ENCODE results near the gene NEURL3.
"Not testable (repeated sequence)": the region's sequence is repeated elsewhere in the genome, so short reads cannot be mapped to it uniquely, and the experiment has no call there.

NEURL3 gene

GRCh38 chr2:96505231-96505889 lies at the start of gene NEURL3:
Gene NEURL3 (minus strand): TSS chr2:96505357. CDS start chr2:96505286, 71 bp downstream.
- no peak within 1 kb of the TSS for H3K4me3 ChIP-seq (ENCODE audit: low read depth, low read length)

GRCh38 chr2:96554293-96555145 lies 49.4 kb upstream of the NEURL3 start:
- H3K4me3 ChIP-seq (ENCODE audit: low read depth, low read length): no peak overlapping the region

GRCh38 chr2:96553957-96554292 lies 48.8 kb upstream of the NEURL3 start:
- not testable (repeated sequence) for H3K4me3 ChIP-seq (ENCODE audit: low read depth, low read length)

GRCh38 chr2:96553176-96553956 lies 48.2 kb upstream of the NEURL3 start:
- no peak overlapping the region for H3K4me3 ChIP-seq (ENCODE audit: low read depth, low read length)

GRCh38 chr2:96552315-96553175 lies 47.4 kb upstream of the NEURL3 start:
- H3K4me3 ChIP-seq (ENCODE audit: low read depth, low read length): no peak overlapping the region

GRCh38 chr2:96551605-96552314 lies 46.6 kb upstream of the NEURL3 start:
- H3K4me3 ChIP-seq (ENCODE audit: low read depth, low read length): no peak overlapping the region

- H3K4me3 ChIP-seq (ENCODE audit: low read depth, low read length): no peak overlapping the region
These were observed 45.8 kb upstream of the NEURL3 start for GRCh38 chr2:96550787-96551604.

- H3K4me3 ChIP-seq (ENCODE audit: low read depth, low read length): no peak overlapping the region
These were observed 45.0 kb upstream of the NEURL3 start for GRCh38 chr2:96549967-96550786.

GRCh38 chr2:96549466-96549785 lies 44.3 kb upstream of the NEURL3 start:
- no peak overlapping the region for H3K4me3 ChIP-seq (ENCODE audit: low read depth, low read length)

GRCh38 chr2:96548558-96549465 lies 43.7 kb upstream of the NEURL3 start:
- no peak overlapping the region for H3K4me3 ChIP-seq (ENCODE audit: low read depth, low read length)

- no peak overlapping the region for H3K4me3 ChIP-seq (ENCODE audit: low read depth, low read length)
These were observed 42.6 kb upstream of the NEURL3 start for GRCh38 chr2:96547731-96548171.

GRCh38 chr2:96547203-96547641 lies 42.1 kb upstream of the NEURL3 start:
- no peak overlapping the region for H3K4me3 ChIP-seq (ENCODE audit: low read depth, low read length)

- no peak overlapping the region for H3K4me3 ChIP-seq (ENCODE audit: low read depth, low read length)
These were observed 41.6 kb upstream of the NEURL3 start for GRCh38 chr2:96546797-96547196.

- H3K4me3 ChIP-seq (ENCODE audit: low read depth, low read length): no peak overlapping the region
These were observed 41.2 kb upstream of the NEURL3 start for GRCh38 chr2:96546321-96546720.

- H3K4me3 ChIP-seq (ENCODE audit: low read depth, low read length): no peak overlapping the region
These were observed 37.3 kb upstream of the NEURL3 start for GRCh38 chr2:96542357-96542977.

- H3K4me3 ChIP-seq (ENCODE audit: low read depth, low read length): no peak overlapping the region
These were observed 36.4 kb upstream of the NEURL3 start for GRCh38 chr2:96541398-96542152.

All from iPS-11a (cell line).